Activated CD8-positive, alpha-beta memory T cell treated with anti-CD3 and anti-CD28 coated beads for 4 hours (primary cell): ENCODE results near the gene EPHB2.
"Not testable (repeated sequence)": the region's sequence is repeated elsewhere in the genome, so short reads cannot be mapped to it uniquely, and the experiment has no call there.

ENCODE experiments used
- DNase-seq, 2 donors: peaks; one replicate each; pipeline ENCODE4 v3.0.0-alpha.2; 2020; ENCODE audit warnings: low read depth in 2 of 2

EPHB2 gene

GRCh38 chr1:22915231-22915630 is 204.6 kb downstream of the EPHB2 start:
- no peak for DNase-seq

- no peak for DNase-seq
Observed at GRCh38 chr1:22915816-22916470, 205.3 kb downstream of the EPHB2 start.

GRCh38 chr1:22916471-22916820 is 205.8 kb downstream of the EPHB2 start:
- no peak for DNase-seq

- no peak for DNase-seq
Observed at GRCh38 chr1:22917989-22918388, 207.3 kb downstream of the EPHB2 start.

GRCh38 chr1:22918644-22919043 is 208.0 kb downstream of the EPHB2 start:
- DNase-seq: no peak

- no peak for DNase-seq
Observed at GRCh38 chr1:22919341-22920025, 208.8 kb downstream of the EPHB2 start.

GRCh38 chr1:22920026-22920733 is 209.5 kb downstream of the EPHB2 start:
- DNase-seq: no peak

GRCh38 chr1:22920734-22921451 is 210.3 kb downstream of the EPHB2 start:
- DNase-seq: no peak

GRCh38 chr1:22921452-22922126 is 210.9 kb downstream of the EPHB2 start:
- DNase-seq: no peak

GRCh38 chr1:22922640-22923039 is 212.0 kb downstream of the EPHB2 start:
- DNase-seq: no peak

- DNase-seq: no peak
Observed at GRCh38 chr1:22925111-22925510, 214.5 kb downstream of the EPHB2 start.

- DNase-seq: no peak
Observed at GRCh38 chr1:22930240-22930912, 219.7 kb downstream of the EPHB2 start.

GRCh38 chr1:22932803-22933470 is 222.3 kb downstream of the EPHB2 start:
- no peak for DNase-seq

GRCh38 chr1:22935433-22935832 is 224.8 kb downstream of the EPHB2 start:
- DNase-seq: no peak

- no peak for DNase-seq
Observed at GRCh38 chr1:22936681-22937080, 226.0 kb downstream of the EPHB2 start.

GRCh38 chr1:22941257-22941656 is 230.6 kb downstream of the EPHB2 start:
- DNase-seq: no peak

GRCh38 chr1:22944346-22945055 is 233.9 kb downstream of the EPHB2 start:
- DNase-seq: no peak

- DNase-seq: not testable (repeated sequence)
Observed at GRCh38 chr1:22945171-22945570, 234.5 kb downstream of the EPHB2 start.

GRCh38 chr1:22949822-22950331 is 239.2 kb downstream of the EPHB2 start:
- no peak for DNase-seq

- DNase-seq: no peak
Observed at GRCh38 chr1:22951796-22952195, 241.2 kb downstream of the EPHB2 start.
